Heart right ventricle (tissue), 16 donors: ENCODE measurements around the gene FUT6. TPM values are rescaled to one million over a fixed set of nuclear protein-coding genes. Genes with fewer than 3 reads are reported as not detected.
"Not testable (repeated sequence)": the region's sequence is repeated elsewhere in the genome, so short reads cannot be mapped to it uniquely, and the experiment has no call there.

Experiments used
- ATAC-seq, 8 donors: fragments of 200-7000 bp; cut with Tn5 transposase; one replicate each; pipeline ENCODE4 v1.9.1; 2020; ENCODE audit warnings: mild to moderate bottlenecking in 8 of 8, moderate library complexity in 8 of 8, moderate number of reproducible peaks in 1 of 8
- DNase-seq, 2 donors: peaks; one replicate each; pipeline ENCODE4 v3.0.0-alpha.2; 2020
- H3K27ac ChIP-seq, 10 donors: fragments of 200-600 bp; sonication (generic) in 2 of 10; one replicate each; pipeline versions ENCODE4 v1.5.0 to v1.8.0; 2020 to 2022; ENCODE audit warnings: mild to moderate bottlenecking in 3 of 10
- H3K27me3 ChIP-seq, 7 donors: fragments of 200-600 bp; one replicate each; pipeline ENCODE4 v1.8.0; 2021 to 2022; ENCODE audit warnings: mild to moderate bottlenecking in 2 of 7
- H3K36me3 ChIP-seq, 9 donors: fragments of 200-600 bp; sonication (generic) in 1 of 9; one replicate each; pipeline versions ENCODE4 v1.5.0 to v1.8.0; 2020 to 2022; ENCODE audit warnings: mild to moderate bottlenecking in 2 of 9
- H3K4me1 ChIP-seq, 9 donors: fragments of 200-600 bp; sonication (generic) in 1 of 9; one replicate each; pipeline versions ENCODE4 v1.5.0 to v1.8.0; 2020 to 2022; ENCODE audit warnings: mild to moderate bottlenecking in 4 of 9
- H3K4me3 ChIP-seq, 10 donors: fragments of 200-600 bp; sonication (generic) in 2 of 10; one replicate each; pipeline versions ENCODE4 v1.5.0 to v1.8.0; 2020 to 2022; ENCODE audit warnings: mild to moderate bottlenecking in 7 of 10, moderate library complexity in 2 of 10
- H3K9me3 ChIP-seq, 11 donors: fragments of 200-600 bp in 10 of 11; sonication (generic) in 2 of 11; one replicate each; pipeline versions ENCODE4 v1.5.0 to v1.8.0; 2013 to 2022; ENCODE audit warnings: mild to moderate bottlenecking in 2 of 11, control low read depth in 1 of 11, moderate library complexity in 1 of 11
- CTCF ChIP-seq, 9 donors: fragments of 200-600 bp; sonication (generic) in 2 of 9; IDR thresholded peaks; one replicate each; pipeline versions ENCODE4 v1.5.0 to v1.8.0; 2021 to 2022; ENCODE audit warnings: antibody characterized with exemption in 9 of 9, mild to moderate bottlenecking in 5 of 9, moderate library complexity in 1 of 9
- WGBS, 2 donors: extraction: QIAGEN DNeasy Blood & Tissue Kit; methylation state at CpG; one replicate each; pipeline ENCODE4 v1.1.7; 2013; ENCODE audit warnings: inconsistent platforms in 1 of 2; 5-methylcytosine and 5-hydroxymethylcytosine counted together
- intact Hi-C, 10 donors: fragments of 100-400 bp; cut with DNase I; formaldehyde crosslinking; loops; one replicate each; pipeline versions ENCODE4 v1.11.1 to v1.14.2; 2022
- polyA plus RNA-seq, 2 donors: library from polyadenylated mRNA; stranded (reverse); fragments of 200-250 nt; gene quantifications; one replicate each; pipeline ENCODE4 v1.2.3, GENCODE V29; 2013
- total RNA-seq, 10 donors: library from RNA; stranded (reverse); fragmentation: NEBNext Ultra II Directional in 3 of 10; extraction: Animal tissue kit (Norgen Biotek cat#: 25700) in 3 of 10; gene quantifications; one replicate each; pipeline versions ENCODE4 v1.2.1 to v1.2.4, GENCODE V29; 2021 to 2023
- donor health status: Arrhythmogenic right ventricular cardiomyopathy.
- donor health status: ischemic (EF 13 %, LVEDD 7.1; RV severe dilation, severe dysfunction).
- donor health status: healthy with polysubstance abuse.
- donor health status: DM: no; HTN: yes; CAD: no.
- donor health status: DM: no; HTN: no; CAD: no.
- donor health status: ischemic (EF 25% LVEDD 6.9; RV normal size, moderate dysfunction).
- donor health status: ischemic (EF 25% LVEDD 5.7; RV mildly dilated, moderate dysfunction).
- donor health status: healthy.
- donor health status: DM: yes; HTN: yes; CAD: no.
- donor health status: Ischemic cardiomyopathy.
- donor health status: ischemic (EF 35%, LVEDD 5.7; RV mildly dilated, moderate dysfunction).
- donor health status: nonischemic (EF 11% LVEDD 7.7; RV severe dilation, severe dysfunction).
- donor health status: DM: yes; HTN: yes; CAD: no.
- donor health status: PGD.
- donor health status: ischemic (EF 29% LVEDD 5.4; RV normal size, mild dysfunction).
- donor health status: nonischemic (EF 23%, LVEDD 6.1; RV moderate dilation, normal function).

Gene FUT6
- total and polyA plus RNA-seq, 12 donors = not detected

GRCh38 chr19:5782945-5783919 lies 56.3 kb downstream of the FUT6 start:
- no peak for TF ChIP-seq CTCF (IDR thresholded peaks at IDR 0.05)
- Histone ChIP-seq H3K4me1 (no peaks in the 10 kb centered on the region), H3K27me3 (no peaks in the 10 kb centered on the region), H3K9me3 (no peaks in the 10 kb centered on the region), H3K27ac (no peak overlapping the region), H3K36me3 (peaks cover 1 to 57% (median 35%) of the 10 kb centered on the region in 9 donors), H3K4me3 (no peak overlapping the region)
- WGBS, 2 donors = 79 to 84% methylated on average over 48 of the region's 48 CpGs
- DNase-seq (no peak), ATAC-seq (peak in 3 of 8 donors; percentile 6 to 23 (median 18))
- intact Hi-C loops = no loop called here

GRCh38 chr19:5782322-5782721 lies 57.2 kb downstream of the FUT6 start:
- no peak for DNase-seq
- WGBS, 2 donors = 88 to 89% methylated on average over 9 of the region's 9 CpGs
- ATAC-seq = peak in 1 of 8 donors; percentile 8

GRCh38 chr19:5780916-5781315 lies 58.6 kb downstream of the FUT6 start:
- H3K36me3 ChIP-seq = peaks cover 0 to 34% (median 13%) of the 10 kb centered on the region in 9 donors
- H3K27ac ChIP-seq, intact Hi-C loops, H3K4me3 ChIP-seq, H3K4me1 ChIP-seq, H3K9me3 ChIP-seq, DNase-seq, H3K27me3 ChIP-seq, ATAC-seq: not testable (repeated sequence)
- WGBS, 2 donors = 85 to 90% methylated on average over 11 of the region's 11 CpGs

More at GRCh38 chr19:5782322-5782721, 57.2 kb downstream of the FUT6 start:
- intact Hi-C loops = no loop called here
- H3K9me3 ChIP-seq = no peaks in the 10 kb centered on the region
- H3K4me1 ChIP-seq = no peaks in the 10 kb centered on the region
- H3K4me3 ChIP-seq = no peak overlapping the region
- H3K27me3 ChIP-seq = no peaks in the 10 kb centered on the region
- TF ChIP-seq CTCF (IDR thresholded peaks at IDR 0.05) = no peak
- H3K27ac ChIP-seq = no peak overlapping the region
- peaks cover 0 to 48% (median 26%) of the 10 kb centered on the region in 9 donors for H3K36me3 ChIP-seq

Other genes starting within 250 kb of the FUT6 start
- 10 to 100 TPM; 34.4 to 70.4 (median 45.9) TPM for gene SAFB2, start 216.9 kb downstream of the FUT6 start, total RNA-seq
- 10 to 100 TPM; 30.8 to 80.3 TPM for gene SAFB2, start 216.9 kb downstream of the FUT6 start, polyA plus RNA-seq
- gene SAFB, start 216.6 kb downstream of the FUT6 start, total RNA-seq = 10 to 100 TPM; 44.0 to 72.5 (median 50.2) TPM
- 10 to 100 TPM; 42.8 to 59.6 TPM for gene SAFB, start 216.6 kb downstream of the FUT6 start, polyA plus RNA-seq
- gene MICOS13, start 159.2 kb downstream of the FUT6 start, total RNA-seq = 100 to 1,000 TPM; 122 to 173 (median 133) TPM
- gene MICOS13, start 159.2 kb downstream of the FUT6 start, polyA plus RNA-seq = 100 to 1,000 TPM; 263 to 658 TPM
- gene HSD11B1L, start 158.7 kb downstream of the FUT6 start, total RNA-seq = 1 to 10 TPM; 3.3 to 7.6 (median 4.2) TPM
- gene HSD11B1L, start 158.7 kb downstream of the FUT6 start, polyA plus RNA-seq = 10 to 100 TPM in 1 of 2 donors, 1 to 10 TPM in 1; 6.3 to 13.2 TPM
- gene RPL36, start 149.4 kb downstream of the FUT6 start, total RNA-seq = 100 to 1,000 TPM; 270 to 463 (median 322) TPM
- 1,000 to 10,000 TPM in 1 of 2 donors, 100 to 1,000 TPM in 1; 980 to 1,152 TPM for gene RPL36, start 149.4 kb downstream of the FUT6 start, polyA plus RNA-seq
- gene LONP1, start 119.6 kb downstream of the FUT6 start, total RNA-seq = 100 to 1,000 TPM in 1 of 10 donors, 10 to 100 TPM in 9; 71.4 to 101 (median 88.5) TPM
- gene LONP1, start 119.6 kb downstream of the FUT6 start, polyA plus RNA-seq = 100 to 1,000 TPM in 1 of 2 donors, 10 to 100 TPM in 1; 95.0 to 121 TPM
- gene CATSPERD, start 119.1 kb downstream of the FUT6 start, total RNA-seq = not detected
- gene CATSPERD, start 119.1 kb downstream of the FUT6 start, polyA plus RNA-seq = not detected
- 1 to 10 TPM in 6 of 10 donors, under 1 TPM in 4; 0.59 to 3.0 (median 1.1) TPM for gene PRR22, start 55.0 kb downstream of the FUT6 start, total RNA-seq
- gene PRR22, start 55.0 kb downstream of the FUT6 start, polyA plus RNA-seq = 1 to 10 TPM; 1.7 to 3.3 TPM
- 10 to 100 TPM; 11.5 to 27.8 (median 14.2) TPM for gene DUS3L, start 48.5 kb downstream of the FUT6 start, total RNA-seq
- 10 to 100 TPM; 22.7 to 37.7 TPM for gene DUS3L, start 48.5 kb downstream of the FUT6 start, polyA plus RNA-seq
- gene NRTN, start 34.6 kb downstream of the FUT6 start, total RNA-seq = 10 to 100 TPM in 8 of 10 donors, 1 to 10 TPM in 2; 4.5 to 40.4 (median 14.8) TPM
- gene NRTN, start 34.6 kb downstream of the FUT6 start, polyA plus RNA-seq = 10 to 100 TPM; 15.4 to 38.1 TPM
- gene FUT3, start 11.7 kb upstream of the FUT6 start, total RNA-seq = not detected
- under 1 TPM in 1 of 2 donors, not detected in 1; 0.01 TPM for gene FUT3, start 11.7 kb upstream of the FUT6 start, polyA plus RNA-seq
- gene FUT5, start 30.8 kb upstream of the FUT6 start, total RNA-seq = under 1 TPM in 1 of 10 donors, not detected in 9; 0.21 TPM
- gene FUT5, start 30.8 kb upstream of the FUT6 start, polyA plus RNA-seq = not detected
- 100 to 1,000 TPM; 451 to 574 (median 513) TPM for gene NDUFA11, start 64.1 kb upstream of the FUT6 start, total RNA-seq
- gene NDUFA11, start 64.1 kb upstream of the FUT6 start, polyA plus RNA-seq = 1,000 to 10,000 TPM in 1 of 2 donors, 100 to 1,000 TPM in 1; 760 to 1,143 TPM
- 1 to 10 TPM; 1.3 to 3.9 (median 2.5) TPM for gene VMAC, start 65.2 kb upstream of the FUT6 start, total RNA-seq
- gene VMAC, start 65.2 kb upstream of the FUT6 start, polyA plus RNA-seq = 1 to 10 TPM; 1.4 to 5.8 TPM
- gene CAPS, start 74.6 kb upstream of the FUT6 start, total RNA-seq = 1 to 10 TPM; 1.3 to 4.2 (median 2.8) TPM
- gene CAPS, start 74.6 kb upstream of the FUT6 start, polyA plus RNA-seq = 10 to 100 TPM in 1 of 2 donors, 1 to 10 TPM in 1; 3.2 to 14.1 TPM
- gene RANBP3, start 138.4 kb upstream of the FUT6 start, total RNA-seq = 10 to 100 TPM; 51.4 to 76.1 (median 63.3) TPM
- gene RANBP3, start 138.4 kb upstream of the FUT6 start, polyA plus RNA-seq = 10 to 100 TPM; 29.5 to 45.2 TPM